ENCODE data around the gene SLC38A7. TPM values are rescaled to one million over a fixed set of nuclear protein-coding genes. Genes with fewer than 3 reads are reported as not detected.

The SLC38A7 gene
- total and polyA plus RNA-seq, 2 of the 13 experiments (the other 11 are each of a cell fraction or from before 2014, with no cell fraction given): 13.2 to 14.1 TPM

DNA sequence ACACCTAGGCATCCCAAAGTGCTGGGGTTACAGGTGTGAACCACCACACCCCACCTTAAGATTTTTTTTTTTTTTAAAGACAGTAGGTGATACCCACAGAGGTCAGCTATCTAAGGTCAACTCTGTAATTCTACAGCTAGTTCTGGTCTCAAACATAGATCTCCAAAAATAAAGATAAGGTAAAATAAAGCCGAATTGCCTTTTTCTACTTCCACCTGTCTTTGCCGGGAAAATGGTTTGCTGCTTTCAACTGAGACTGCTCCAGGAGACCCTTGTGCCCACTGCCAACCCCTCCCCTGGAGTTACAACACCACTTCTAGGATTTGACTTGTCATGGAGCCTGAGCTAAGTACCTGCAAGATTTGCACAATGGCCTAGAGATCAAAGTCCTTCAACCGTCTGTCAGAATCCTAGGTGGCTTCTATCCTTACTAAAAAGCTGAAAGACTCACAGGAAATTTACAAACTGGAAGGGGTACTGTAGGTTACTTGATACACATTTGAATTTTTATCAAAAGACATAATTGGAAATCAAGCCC lies 50.2 kb downstream of the SLC38A7 start (continued):
- TF ChIP-seq, protein P1, sequence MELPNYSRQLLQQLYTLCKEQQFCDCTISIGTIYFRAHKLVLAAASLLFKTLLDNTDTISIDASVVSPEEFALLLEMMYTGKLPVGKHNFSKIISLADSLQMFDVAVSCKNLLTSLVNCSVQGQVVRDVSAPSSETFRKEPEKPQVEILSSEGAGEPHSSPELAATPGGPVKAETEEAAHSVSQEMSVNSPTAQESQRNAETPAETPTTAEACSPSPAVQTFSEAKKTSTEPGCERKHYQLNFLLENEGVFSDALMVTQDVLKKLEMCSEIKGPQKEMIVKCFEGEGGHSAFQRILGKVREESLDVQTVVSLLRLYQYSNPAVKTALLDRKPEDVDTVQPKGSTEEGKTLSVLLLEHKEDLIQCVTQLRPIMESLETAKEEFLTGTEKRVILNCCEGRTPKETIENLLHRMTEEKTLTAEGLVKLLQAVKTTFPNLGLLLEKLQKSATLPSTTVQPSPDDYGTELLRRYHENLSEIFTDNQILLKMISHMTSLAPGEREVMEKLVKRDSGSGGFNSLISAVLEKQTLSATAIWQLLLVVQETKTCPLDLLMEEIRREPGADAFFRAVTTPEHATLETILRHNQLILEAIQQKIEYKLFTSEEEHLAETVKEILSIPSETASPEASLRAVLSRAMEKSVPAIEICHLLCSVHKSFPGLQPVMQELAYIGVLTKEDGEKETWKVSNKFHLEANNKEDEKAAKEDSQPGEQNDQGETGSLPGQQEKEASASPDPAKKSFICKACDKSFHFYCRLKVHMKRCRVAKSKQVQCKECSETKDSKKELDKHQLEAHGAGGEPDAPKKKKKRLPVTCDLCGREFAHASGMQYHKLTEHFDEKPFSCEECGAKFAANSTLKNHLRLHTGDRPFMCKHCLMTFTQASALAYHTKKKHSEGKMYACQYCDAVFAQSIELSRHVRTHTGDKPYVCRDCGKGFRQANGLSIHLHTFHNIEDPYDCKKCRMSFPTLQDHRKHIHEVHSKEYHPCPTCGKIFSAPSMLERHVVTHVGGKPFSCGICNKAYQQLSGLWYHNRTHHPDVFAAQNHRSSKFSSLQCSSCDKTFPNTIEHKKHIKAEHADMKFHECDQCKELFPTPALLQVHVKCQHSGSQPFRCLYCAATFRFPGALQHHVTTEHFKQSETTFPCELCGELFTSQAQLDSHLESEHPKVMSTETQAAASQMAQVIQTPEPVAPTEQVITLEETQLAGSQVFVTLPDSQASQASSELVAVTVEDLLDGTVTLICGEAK (IDR thresholded peaks at IDR 0.05): no peak
- TF ChIP-seq, protein P1 (CRISPR knock-in tag; IDR thresholded peaks at IDR 0.05): no peak
- TF ChIP-seq, protein P2, sequence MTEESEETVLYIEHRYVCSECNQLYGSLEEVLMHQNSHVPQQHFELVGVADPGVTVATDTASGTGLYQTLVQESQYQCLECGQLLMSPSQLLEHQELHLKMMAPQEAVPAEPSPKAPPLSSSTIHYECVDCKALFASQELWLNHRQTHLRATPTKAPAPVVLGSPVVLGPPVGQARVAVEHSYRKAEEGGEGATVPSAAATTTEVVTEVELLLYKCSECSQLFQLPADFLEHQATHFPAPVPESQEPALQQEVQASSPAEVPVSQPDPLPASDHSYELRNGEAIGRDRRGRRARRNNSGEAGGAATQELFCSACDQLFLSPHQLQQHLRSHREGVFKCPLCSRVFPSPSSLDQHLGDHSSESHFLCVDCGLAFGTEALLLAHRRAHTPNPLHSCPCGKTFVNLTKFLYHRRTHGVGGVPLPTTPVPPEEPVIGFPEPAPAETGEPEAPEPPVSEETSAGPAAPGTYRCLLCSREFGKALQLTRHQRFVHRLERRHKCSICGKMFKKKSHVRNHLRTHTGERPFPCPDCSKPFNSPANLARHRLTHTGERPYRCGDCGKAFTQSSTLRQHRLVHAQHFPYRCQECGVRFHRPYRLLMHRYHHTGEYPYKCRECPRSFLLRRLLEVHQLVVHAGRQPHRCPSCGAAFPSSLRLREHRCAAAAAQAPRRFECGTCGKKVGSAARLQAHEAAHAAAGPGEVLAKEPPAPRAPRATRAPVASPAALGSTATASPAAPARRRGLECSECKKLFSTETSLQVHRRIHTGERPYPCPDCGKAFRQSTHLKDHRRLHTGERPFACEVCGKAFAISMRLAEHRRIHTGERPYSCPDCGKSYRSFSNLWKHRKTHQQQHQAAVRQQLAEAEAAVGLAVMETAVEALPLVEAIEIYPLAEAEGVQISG (CRISPR knock-in tag; IDR thresholded peaks at IDR 0.05): peak; percentile 41; the same call in 1 of the 2 replicates
- TF ChIP-seq ZC3H4 (CRISPR knock-in tag; IDR thresholded peaks at IDR 0.05; ENCODE audit: borderline replicate concordance): no peak
- TF ChIP-seq ZZZ3 (CRISPR knock-in tag; IDR thresholded peaks at IDR 0.05; ENCODE audit: borderline replicate concordance): no peak
- no peak for TF ChIP-seq ZNF510 (CRISPR knock-in tag; IDR thresholded peaks at IDR 0.05; ENCODE audit: low read depth)
- TF ChIP-seq ZNF724P (CRISPR knock-in tag; IDR thresholded peaks at IDR 0.05; ENCODE audit: borderline replicate concordance): no peak
- no peak for TF ChIP-seq ZNF615 (CRISPR knock-in tag; IDR thresholded peaks at IDR 0.05; ENCODE audit: borderline replicate concordance)
- no peak for TF ChIP-seq MEF2D (CRISPR knock-in tag; IDR thresholded peaks at IDR 0.05)
- TF ChIP-seq ONECUT2 (CRISPR knock-in tag; IDR thresholded peaks at IDR 0.05): no peak
- no peak for TF ChIP-seq MIER2 (CRISPR knock-in tag; IDR thresholded peaks at IDR 0.05)
- TF ChIP-seq, protein P3, sequence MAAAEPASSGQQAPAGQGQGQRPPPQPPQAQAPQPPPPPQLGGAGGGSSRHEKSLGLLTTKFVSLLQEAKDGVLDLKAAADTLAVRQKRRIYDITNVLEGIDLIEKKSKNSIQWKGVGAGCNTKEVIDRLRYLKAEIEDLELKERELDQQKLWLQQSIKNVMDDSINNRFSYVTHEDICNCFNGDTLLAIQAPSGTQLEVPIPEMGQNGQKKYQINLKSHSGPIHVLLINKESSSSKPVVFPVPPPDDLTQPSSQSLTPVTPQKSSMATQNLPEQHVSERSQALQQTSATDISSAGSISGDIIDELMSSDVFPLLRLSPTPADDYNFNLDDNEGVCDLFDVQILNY (CRISPR knock-in tag; conservative IDR thresholded peaks at IDR 0.05): no peak
- TF ChIP-seq, protein P4, sequence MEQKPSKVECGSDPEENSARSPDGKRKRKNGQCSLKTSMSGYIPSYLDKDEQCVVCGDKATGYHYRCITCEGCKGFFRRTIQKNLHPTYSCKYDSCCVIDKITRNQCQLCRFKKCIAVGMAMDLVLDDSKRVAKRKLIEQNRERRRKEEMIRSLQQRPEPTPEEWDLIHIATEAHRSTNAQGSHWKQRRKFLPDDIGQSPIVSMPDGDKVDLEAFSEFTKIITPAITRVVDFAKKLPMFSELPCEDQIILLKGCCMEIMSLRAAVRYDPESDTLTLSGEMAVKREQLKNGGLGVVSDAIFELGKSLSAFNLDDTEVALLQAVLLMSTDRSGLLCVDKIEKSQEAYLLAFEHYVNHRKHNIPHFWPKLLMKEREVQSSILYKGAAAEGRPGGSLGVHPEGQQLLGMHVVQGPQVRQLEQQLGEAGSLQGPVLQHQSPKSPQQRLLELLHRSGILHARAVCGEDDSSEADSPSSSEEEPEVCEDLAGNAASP (CRISPR knock-in tag; IDR thresholded peaks at IDR 0.05; ENCODE audit: borderline replicate concordance): no peak
- TF ChIP-seq ZNF12 (CRISPR knock-in tag; IDR thresholded peaks at IDR 0.05): peak; percentile 78; the same call in 1 of the 2 replicates

Data from HepG2 (cell line).